Neuron (in vitro differentiated cells): ENCODE data around the gene TSSC4.
"Not testable (repeated sequence)": the region's sequence is repeated elsewhere in the genome, so short reads cannot be mapped to it uniquely, and the experiment has no call there.

Experiments used
- H2AFZ ChIP-seq: one replicate; pipeline ENCODE4 v1.6.1; 2013; ENCODE audit warnings: low read depth, mild to moderate bottlenecking, inconsistent platforms, low read length, moderate library complexity
- H3K27me3 ChIP-seq: one replicate; pipeline ENCODE4 v1.6.1; 2013; ENCODE audit warnings: low read length; ENCODE audit not compliant: insufficient read depth
- H3K36me3 ChIP-seq: one replicate; pipeline ENCODE4 v1.6.1; 2013; ENCODE audit warnings: low read length; ENCODE audit not compliant: insufficient read depth
- H3K4me1 ChIP-seq: one replicate; pipeline ENCODE4 v1.6.1; 2013; ENCODE audit warnings: low read length; ENCODE audit not compliant: insufficient read depth
- H3K4me3 ChIP-seq: 2 replicates; pipeline ENCODE4 v1.5.1; 2013; ENCODE audit warnings: mild to moderate bottlenecking, low read length, moderate library complexity
- H3K9me3 ChIP-seq: one replicate; pipeline ENCODE4 v1.6.1; 2013; ENCODE audit warnings: low read length

TSSC4 gene

GRCh38 chr11:2400069-2400761, at the start of gene TSSC4:
Gene TSSC4, plus strand, starts transcription at chr11:2400750. Its CDS starts 1,884 bp downstream, at chr11:2402634.
- no peaks in the 10 kb centered on the region for H3K9me3 ChIP-seq
- peaks cover 17% of the 10 kb centered on the region for H3K4me1 ChIP-seq
- peaks cover 36% of the 10 kb centered on the region for H3K36me3 ChIP-seq

GRCh38 chr11:2351701-2352100, 48.8 kb upstream of the TSSC4 start:
- Histone ChIP-seq H3K36me3 (no peaks in the 10 kb centered on the region), H3K9me3 (peaks cover 5% of the 10 kb centered on the region), H3K27me3 (no peaks in the 10 kb centered on the region), H3K4me1 (no peaks in the 10 kb centered on the region), H2AFZ (no peak overlapping the region), H3K4me3 (no peak overlapping the region)

More at GRCh38 chr11:2400069-2400761, at the start of gene TSSC4:
- Histone ChIP-seq H2AFZ (peak within 1 kb of the TSS; percentile 58), H3K27me3 (no peaks in the 10 kb centered on the region), H3K4me3 (peak within 1 kb of the TSS; percentile 99)

GRCh38 chr11:2352420-2352819, 48.1 kb upstream of the TSSC4 start:
- Histone ChIP-seq H3K36me3 (no peaks in the 10 kb centered on the region), H3K4me3 (no peak overlapping the region), H3K4me1 (no peaks in the 10 kb centered on the region), H3K9me3 (peaks cover 5% of the 10 kb centered on the region), H3K27me3 (no peaks in the 10 kb centered on the region), H2AFZ (no peak overlapping the region)

- Histone ChIP-seq H3K4me1 (no peaks in the 10 kb centered on the region), H2AFZ (no peak overlapping the region)
These were observed 45.4 kb upstream of the TSSC4 start for GRCh38 chr11:2355000-2355644.

GRCh38 chr11:2357246-2357645, 43.3 kb upstream of the TSSC4 start:
- H2AFZ ChIP-seq, result no peak overlapping the region
- H3K4me1 ChIP-seq, result no peaks in the 10 kb centered on the region
- no peaks in the 10 kb centered on the region for H3K36me3 ChIP-seq
- H3K4me3 ChIP-seq, result no peak overlapping the region
- H3K27me3 ChIP-seq, result no peaks in the 10 kb centered on the region
- peaks cover 3% of the 10 kb centered on the region for H3K9me3 ChIP-seq

More at GRCh38 chr11:2355000-2355644, 45.4 kb upstream of the TSSC4 start:
- H3K27me3 ChIP-seq, result no peaks in the 10 kb centered on the region
- H3K36me3 ChIP-seq, result no peaks in the 10 kb centered on the region
- peaks cover 3% of the 10 kb centered on the region for H3K9me3 ChIP-seq
- H3K4me3 ChIP-seq, result no peak overlapping the region

GRCh38 chr11:2357651-2358050, 42.9 kb upstream of the TSSC4 start:
- H3K4me1 ChIP-seq, H3K36me3 ChIP-seq, H3K9me3 ChIP-seq, H2AFZ ChIP-seq, H3K27me3 ChIP-seq, H3K4me3 ChIP-seq: not testable (repeated sequence)

- H3K4me1 ChIP-seq, result no peaks in the 10 kb centered on the region
- no peak overlapping the region for H3K4me3 ChIP-seq
- no peak overlapping the region for H2AFZ ChIP-seq
- H3K27me3 ChIP-seq, result no peaks in the 10 kb centered on the region
- H3K9me3 ChIP-seq, result peaks cover 3% of the 10 kb centered on the region
- no peaks in the 10 kb centered on the region for H3K36me3 ChIP-seq
These were observed 41.7 kb upstream of the TSSC4 start for GRCh38 chr11:2358754-2359442.

GRCh38 chr11:2359557-2359956, 41.0 kb upstream of the TSSC4 start:
- H3K9me3 ChIP-seq, result peaks cover 3% of the 10 kb centered on the region
- no peak overlapping the region for H3K4me3 ChIP-seq
- no peaks in the 10 kb centered on the region for H3K4me1 ChIP-seq
- no peaks in the 10 kb centered on the region for H3K27me3 ChIP-seq
- H3K36me3 ChIP-seq, result no peaks in the 10 kb centered on the region
- H2AFZ ChIP-seq, result no peak overlapping the region

GRCh38 chr11:2360081-2360642, 40.4 kb upstream of the TSSC4 start:
- H3K9me3 ChIP-seq, result peaks cover 3% of the 10 kb centered on the region
- no peak overlapping the region for H3K4me3 ChIP-seq
- no peaks in the 10 kb centered on the region for H3K4me1 ChIP-seq
- H3K27me3 ChIP-seq, result no peaks in the 10 kb centered on the region
- no peak overlapping the region for H2AFZ ChIP-seq
- no peaks in the 10 kb centered on the region for H3K36me3 ChIP-seq

GRCh38 chr11:2361565-2361964, 39.0 kb upstream of the TSSC4 start:
- H3K4me1 ChIP-seq, result no peaks in the 10 kb centered on the region
- no peaks in the 10 kb centered on the region for H3K27me3 ChIP-seq
- no peak overlapping the region for H3K4me3 ChIP-seq
- H2AFZ ChIP-seq, result no peak overlapping the region
- no peaks in the 10 kb centered on the region for H3K36me3 ChIP-seq
- no peaks in the 10 kb centered on the region for H3K9me3 ChIP-seq

- no peaks in the 10 kb centered on the region for H3K9me3 ChIP-seq
- H2AFZ ChIP-seq, result no peak overlapping the region
- H3K27me3 ChIP-seq, result no peaks in the 10 kb centered on the region
- no peaks in the 10 kb centered on the region for H3K36me3 ChIP-seq
- H3K4me1 ChIP-seq, result no peaks in the 10 kb centered on the region
- H3K4me3 ChIP-seq, result no peak overlapping the region
These were observed 38.1 kb upstream of the TSSC4 start for GRCh38 chr11:2362414-2362813.

GRCh38 chr11:2363130-2363529, 37.4 kb upstream of the TSSC4 start:
- Histone ChIP-seq H3K4me1 (no peaks in the 10 kb centered on the region), H3K27me3 (no peaks in the 10 kb centered on the region), H3K36me3 (no peaks in the 10 kb centered on the region), H2AFZ (no peak overlapping the region), H3K4me3 (no peak overlapping the region), H3K9me3 (no peaks in the 10 kb centered on the region)
